Frontal cortex (tissue), 4 donors: ENCODE measurements around the gene MTMR12. TPM values are rescaled to one million over a fixed set of nuclear protein-coding genes. Genes with fewer than 3 reads are reported as not detected.
"Not testable (repeated sequence)": the region's sequence is repeated elsewhere in the genome, so short reads cannot be mapped to it uniquely, and the experiment has no call there.

ENCODE experiments used
- DNase-seq, 2 donors: peaks; one replicate each; pipeline ENCODE4 v3.0.0; 2012; ENCODE audit warnings: low spot score in 2 of 2
- FAIRE-seq: peaks from 2 replicates; lab custom pipeline; 2012; peaks lifted over from hg19 to GRCh38; lab: Jason Lieb, UNC
- small RNA-seq: library from RNA; depleted of rRNA; stranded (forward); fragments of <200 nt; gene quantifications from one replicate; pipeline ENCODE3, GENCODE V24; 2014
- total RNA-seq: library from RNA; depleted of rRNA; stranded (reverse); fragments of >200 nt; gene quantifications from one replicate; pipeline ENCODE4 v1.2.3, GENCODE V29; 2014
- donor health status: control.
- donor health status: control.
- donor health status: control.

The MTMR12 gene
- total RNA-seq, 1 donor from 2014 or later, result 16.7 TPM

- not testable (repeated sequence) for DNase-seq, FAIRE-seq
Measured at GRCh38 chr5:32214344-32214743, 98.4 kb downstream of the MTMR12 start.

- FAIRE-seq (no peak), DNase-seq (no peak)
Measured at GRCh38 chr5:32210151-32210550, 102.6 kb downstream of the MTMR12 start.

GRCh38 chr5:32208837-32209236, 103.9 kb downstream of the MTMR12 start:
- not testable (repeated sequence) for DNase-seq, FAIRE-seq

- DNase-seq (no peak), FAIRE-seq (no peak)
Measured at GRCh38 chr5:32207355-32207634, 105.4 kb downstream of the MTMR12 start.

GRCh38 chr5:32206509-32207354, 106.0 kb downstream of the MTMR12 start:
- FAIRE-seq, result no peak
- no peak for DNase-seq

- DNase-seq, result no peak
- FAIRE-seq, result no peak
Measured at GRCh38 chr5:32206053-32206452, 106.7 kb downstream of the MTMR12 start.

GRCh38 chr5:32202394-32202793, 110.3 kb downstream of the MTMR12 start:
- DNase-seq, result no peak
- no peak for FAIRE-seq

- FAIRE-seq (no peak), DNase-seq (no peak)
Measured at GRCh38 chr5:32201122-32201753, 111.5 kb downstream of the MTMR12 start.

- DNase-seq, result no peak
- no peak for FAIRE-seq
Measured at GRCh38 chr5:32197032-32197431, 115.7 kb downstream of the MTMR12 start.

- FAIRE-seq (no peak), DNase-seq (no peak)
Measured at GRCh38 chr5:32195265-32195664, 117.5 kb downstream of the MTMR12 start.

- DNase-seq, result peak in 1 of 2 donors; percentile 49
- FAIRE-seq, result no peak
Measured at GRCh38 chr5:32193591-32193990, 119.1 kb downstream of the MTMR12 start.

GRCh38 chr5:32190095-32190494, 122.6 kb downstream of the MTMR12 start:
- FAIRE-seq (no peak), DNase-seq (no peak)

GRCh38 chr5:32187675-32188074, 125.1 kb downstream of the MTMR12 start:
- DNase-seq (no peak), FAIRE-seq (no peak)

GRCh38 chr5:32182463-32183063, 130.2 kb downstream of the MTMR12 start:
- DNase-seq (no peak), FAIRE-seq (no peak)

Small RNAs within 50 kb of the gene (small RNA-seq; reads per million reads assigned to genes)
- gene RNU6-1079P (not detected), gene RNU6-378P (not detected)

Other genes with a start within 250 kb of the MTMR12 start
- gene GOLPH3, start 138.6 kb downstream of the MTMR12 start, total RNA-seq, result 66.9 TPM
- gene ZFR, start 131.8 kb upstream of the MTMR12 start, total RNA-seq, result 144 TPM